RPMI7951 (cell line): ENCODE data around the gene MYH10. TPM values are rescaled to one million over a fixed set of nuclear protein-coding genes. Genes with fewer than 3 reads are reported as not detected.

Experiments used
- DNase-seq: peaks from one replicate; pipeline ENCODE4 v3.0.0-alpha.2; 2012; ENCODE audit warnings: low read depth
- total RNA-seq: library from RNA; depleted of rRNA; stranded (reverse); fragments of >200 nt; shearing (Covaris generic); gene quantifications from 2 replicates; pipeline ENCODE4 v1.2.3, GENCODE V29; 2014

Gene MYH10
- total RNA-seq, 1 experiment from 2014 or later = 21.9 TPM

- DNase-seq = no peak
Observed at GRCh38 chr17:8609910-8610309, 20.6 kb downstream of the MYH10 start.

GRCh38 chr17:8608001-8608400, 22.5 kb downstream of the MYH10 start:
- DNase-seq = no peak

- no peak for DNase-seq
Observed at GRCh38 chr17:8606401-8606800, 24.1 kb downstream of the MYH10 start.

- no peak for DNase-seq
Observed at GRCh38 chr17:8602679-8603078, 27.8 kb downstream of the MYH10 start.

- DNase-seq = no peak
Observed at GRCh38 chr17:8599351-8600011, 31.0 kb downstream of the MYH10 start.

- no peak for DNase-seq
Observed at GRCh38 chr17:8598913-8599312, 31.6 kb downstream of the MYH10 start.

GRCh38 chr17:8593830-8594229, 36.7 kb downstream of the MYH10 start:
- no peak for DNase-seq

GRCh38 chr17:8593276-8593675, 37.2 kb downstream of the MYH10 start:
- no peak for DNase-seq

- no peak for DNase-seq
Observed at GRCh38 chr17:8588877-8589554, 41.5 kb downstream of the MYH10 start.

- no peak for DNase-seq
Observed at GRCh38 chr17:8586766-8587165, 43.8 kb downstream of the MYH10 start.

- no peak for DNase-seq
Observed at GRCh38 chr17:8585911-8586310, 44.6 kb downstream of the MYH10 start.

- DNase-seq = no peak
Observed at GRCh38 chr17:8583954-8584353, 46.6 kb downstream of the MYH10 start.

- no peak for DNase-seq
Observed at GRCh38 chr17:8580952-8581658, 49.4 kb downstream of the MYH10 start.

GRCh38 chr17:8577868-8578267, 52.7 kb downstream of the MYH10 start:
- DNase-seq = no peak

GRCh38 chr17:8576559-8577294, 53.8 kb downstream of the MYH10 start:
- no peak for DNase-seq

- peak; percentile 3 for DNase-seq
Observed at GRCh38 chr17:8574687-8575086, 55.8 kb downstream of the MYH10 start.

GRCh38 chr17:8572764-8573163, 57.8 kb downstream of the MYH10 start:
- peak; percentile 1 for DNase-seq

- no peak for DNase-seq
Observed at GRCh38 chr17:8563981-8564602, 66.4 kb downstream of the MYH10 start.

GRCh38 chr17:8563024-8563776, 67.3 kb downstream of the MYH10 start:
- DNase-seq = no peak

- DNase-seq = no peak
Observed at GRCh38 chr17:8558144-8558543, 72.4 kb downstream of the MYH10 start.

- DNase-seq = no peak
Observed at GRCh38 chr17:8557176-8557806, 73.2 kb downstream of the MYH10 start.
